ENCODE measurements around the gene THYN1. TPM values are rescaled to one million over a fixed set of nuclear protein-coding genes. Genes with fewer than 3 reads are reported as not detected.

Gene THYN1
- total RNA-seq, 1 experiment from 2014 or later, result 111 TPM

- no peak for DNase-seq (ENCODE audit: low spot score)
- in situ Hi-C loops (cut with HindIII; ENCODE audit: low sequenced_read_pairs), result no loop called here
Measured at GRCh38 chr11:134254433-134255183, 1.5 kb upstream of the THYN1 start.

- DNase-seq (ENCODE audit: low spot score), result no peak
- in situ Hi-C loops (cut with HindIII; ENCODE audit: low sequenced_read_pairs), result no loop called here
Measured at GRCh38 chr11:134252346-134253187, 585 bp downstream of the THYN1 start.

GRCh38 chr11:134250675-134251074 is 2.5 kb downstream of the THYN1 start:
- DNase-seq (ENCODE audit: low spot score), result no peak
- in situ Hi-C loops (cut with HindIII; ENCODE audit: low sequenced_read_pairs), result no loop called here

GRCh38 chr11:134250246-134250645 is 2.9 kb downstream of the THYN1 start:
- no peak for DNase-seq (ENCODE audit: low spot score)
- in situ Hi-C loops (cut with HindIII; ENCODE audit: low sequenced_read_pairs), result no loop called here

- DNase-seq (ENCODE audit: low spot score), result no peak
- in situ Hi-C loops (cut with HindIII; ENCODE audit: low sequenced_read_pairs), result no loop called here
Measured at GRCh38 chr11:134248910-134249480, 4.2 kb downstream of the THYN1 start.

GRCh38 chr11:134246678-134247077 is 6.5 kb downstream of the THYN1 start:
- DNase-seq (ENCODE audit: low spot score), result no peak
- in situ Hi-C loops (cut with HindIII; ENCODE audit: low sequenced_read_pairs), result no loop called here

GRCh38 chr11:134246100-134246499 is 7.1 kb downstream of the THYN1 start:
- no peak for DNase-seq (ENCODE audit: low spot score)
- in situ Hi-C loops (cut with HindIII; ENCODE audit: low sequenced_read_pairs), result no loop called here

- in situ Hi-C loops (cut with HindIII; ENCODE audit: low sequenced_read_pairs), result no loop called here
- DNase-seq (ENCODE audit: low spot score), result no peak
Measured at GRCh38 chr11:134245434-134245833, 7.7 kb downstream of the THYN1 start.

GRCh38 chr11:134244593-134244992 is 8.6 kb downstream of the THYN1 start:
- no peak for DNase-seq (ENCODE audit: low spot score)
- in situ Hi-C loops (cut with HindIII; ENCODE audit: low sequenced_read_pairs), result no loop called here

- no peak for DNase-seq (ENCODE audit: low spot score)
- in situ Hi-C loops (cut with HindIII; ENCODE audit: low sequenced_read_pairs), result no loop called here
Measured at GRCh38 chr11:134243913-134244312, 9.2 kb downstream of the THYN1 start.

- DNase-seq (ENCODE audit: low spot score), result no peak
- in situ Hi-C loops (cut with HindIII; ENCODE audit: low sequenced_read_pairs), result no loop called here
Measured at GRCh38 chr11:134242376-134242775, 10.8 kb downstream of the THYN1 start.

- in situ Hi-C loops (cut with HindIII; ENCODE audit: low sequenced_read_pairs), result no loop called here
Measured at GRCh38 chr11:134240592-134240991, 12.6 kb downstream of the THYN1 start.

GRCh38 chr11:134238956-134239355 is 14.2 kb downstream of the THYN1 start:
- in situ Hi-C loops (cut with HindIII; ENCODE audit: low sequenced_read_pairs), result no loop called here
- no peak for DNase-seq (ENCODE audit: low spot score)

More at GRCh38 chr11:134240592-134240991, 12.6 kb downstream of the THYN1 start:
- DNase-seq (ENCODE audit: low spot score), result no peak

- in situ Hi-C loops (cut with HindIII; ENCODE audit: low sequenced_read_pairs), result no loop called here
Measured at GRCh38 chr11:134237557-134237922, 15.6 kb downstream of the THYN1 start.

GRCh38 chr11:134236834-134237556 is 16.2 kb downstream of the THYN1 start:
- DNase-seq (ENCODE audit: low spot score), result no peak
- in situ Hi-C loops (cut with HindIII; ENCODE audit: low sequenced_read_pairs), result no loop called here

More at GRCh38 chr11:134237557-134237922, 15.6 kb downstream of the THYN1 start:
- no peak for DNase-seq (ENCODE audit: low spot score)

- no peak for DNase-seq (ENCODE audit: low spot score)
- in situ Hi-C loops (cut with HindIII; ENCODE audit: low sequenced_read_pairs), result no loop called here
Measured at GRCh38 chr11:134235399-134235798, 17.8 kb downstream of the THYN1 start.

- DNase-seq (ENCODE audit: low spot score), result no peak
- in situ Hi-C loops (cut with HindIII; ENCODE audit: low sequenced_read_pairs), result no loop called here
Measured at GRCh38 chr11:134233729-134234179, 19.4 kb downstream of the THYN1 start.

- in situ Hi-C loops (cut with HindIII; ENCODE audit: low sequenced_read_pairs), result no loop called here
- no peak for DNase-seq (ENCODE audit: low spot score)
Measured at GRCh38 chr11:134231958-134232659, 21.0 kb downstream of the THYN1 start.

- in situ Hi-C loops (cut with HindIII; ENCODE audit: low sequenced_read_pairs), result no loop called here
- DNase-seq (ENCODE audit: low spot score), result no peak
Measured at GRCh38 chr11:134230339-134230738, 22.8 kb downstream of the THYN1 start.
